ENCODE results near the gene EPHB1. TPM values are rescaled to one million over a fixed set of nuclear protein-coding genes. Genes with fewer than 3 reads are reported as not detected.

Gene EPHB1
- total RNA-seq, 1 donor from 2014 or later = 3.8 TPM

DNA sequence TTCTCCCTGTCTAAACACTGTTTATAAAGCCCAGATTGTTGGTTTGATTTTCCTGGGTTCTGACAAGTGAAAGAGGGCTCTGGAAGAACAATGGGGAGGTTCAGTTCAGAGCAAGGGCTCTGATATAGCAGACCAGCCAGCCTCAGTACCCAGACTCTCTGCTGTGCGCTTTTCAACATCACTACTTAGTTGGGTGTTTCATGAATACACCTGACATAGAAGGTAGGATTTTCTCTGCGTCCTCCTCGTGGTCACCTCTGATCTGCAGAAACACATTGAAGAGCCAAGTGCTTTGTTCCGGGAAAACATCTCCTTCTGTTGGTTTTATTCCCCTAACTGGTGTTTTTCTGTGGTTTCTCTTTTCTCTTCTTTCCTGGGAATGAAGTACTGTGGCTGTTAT, 99.5 kb downstream of the EPHB1 start:
- DNase-seq (no peak), ATAC-seq (ENCODE audit: low read depth) (no peak)
- Mint-ChIP-seq H3K4me3 (no peak overlapping the region), H3K27ac (no peak overlapping the region), H3K4me1 (no peaks in the 10 kb centered on the region), H3K36me3 (ENCODE audit: low read depth) (no peaks in the 10 kb centered on the region), H3K27me3 (peaks cover 8% of the 10 kb centered on the region), H3K9me3 (no peaks in the 10 kb centered on the region)
- TF ChIP-seq, protein P1, sequence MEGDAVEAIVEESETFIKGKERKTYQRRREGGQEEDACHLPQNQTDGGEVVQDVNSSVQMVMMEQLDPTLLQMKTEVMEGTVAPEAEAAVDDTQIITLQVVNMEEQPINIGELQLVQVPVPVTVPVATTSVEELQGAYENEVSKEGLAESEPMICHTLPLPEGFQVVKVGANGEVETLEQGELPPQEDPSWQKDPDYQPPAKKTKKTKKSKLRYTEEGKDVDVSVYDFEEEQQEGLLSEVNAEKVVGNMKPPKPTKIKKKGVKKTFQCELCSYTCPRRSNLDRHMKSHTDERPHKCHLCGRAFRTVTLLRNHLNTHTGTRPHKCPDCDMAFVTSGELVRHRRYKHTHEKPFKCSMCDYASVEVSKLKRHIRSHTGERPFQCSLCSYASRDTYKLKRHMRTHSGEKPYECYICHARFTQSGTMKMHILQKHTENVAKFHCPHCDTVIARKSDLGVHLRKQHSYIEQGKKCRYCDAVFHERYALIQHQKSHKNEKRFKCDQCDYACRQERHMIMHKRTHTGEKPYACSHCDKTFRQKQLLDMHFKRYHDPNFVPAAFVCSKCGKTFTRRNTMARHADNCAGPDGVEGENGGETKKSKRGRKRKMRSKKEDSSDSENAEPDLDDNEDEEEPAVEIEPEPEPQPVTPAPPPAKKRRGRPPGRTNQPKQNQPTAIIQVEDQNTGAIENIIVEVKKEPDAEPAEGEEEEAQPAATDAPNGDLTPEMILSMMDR (IDR thresholded peaks at IDR 0.05) = no peak
- intact Hi-C loops (cut with micrococcal nuclease) = no loop called here
- ChIA-PET POLR2A (no interaction called here), CTCF (no interaction called here)

DNA sequence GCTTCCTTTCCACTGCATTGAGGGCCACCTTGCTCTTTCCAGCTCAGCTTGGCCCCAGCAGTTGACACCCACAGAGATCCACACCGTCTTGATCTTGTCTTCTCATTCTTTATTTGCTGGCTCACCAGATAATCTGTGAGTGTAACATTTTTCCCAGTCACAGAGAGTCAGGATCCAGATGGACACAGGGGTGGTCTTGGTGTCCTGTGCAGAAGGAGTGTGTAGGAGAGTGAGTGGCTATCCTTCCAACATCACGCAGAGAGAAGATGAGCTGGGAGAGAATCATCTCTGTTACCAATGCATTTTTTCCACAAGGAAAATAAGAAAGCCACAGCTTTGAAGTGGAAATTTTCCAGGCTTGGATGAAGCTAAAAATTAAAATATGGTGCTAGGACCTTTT, 100.1 kb downstream of the EPHB1 start:
- DNase-seq (no peak), ATAC-seq (ENCODE audit: low read depth) (no peak)
- no peaks in the 10 kb centered on the region for H3K36me3 Mint-ChIP-seq (ENCODE audit: low read depth)
- H3K4me3 Mint-ChIP-seq = no peak overlapping the region
- no peaks in the 10 kb centered on the region for H3K9me3 Mint-ChIP-seq
- H3K27me3 Mint-ChIP-seq = peaks cover 8% of the 10 kb centered on the region
- ChIA-PET CTCF (no interaction called here), POLR2A (no interaction called here)
- H3K4me1 Mint-ChIP-seq = no peaks in the 10 kb centered on the region
- H3K27ac Mint-ChIP-seq = no peak overlapping the region
- intact Hi-C loops (cut with micrococcal nuclease) = no loop called here
- TF ChIP-seq, protein P1 (IDR thresholded peaks at IDR 0.05) = no peak

GRCh38 chr3:134896141-134896540, 101.1 kb downstream of the EPHB1 start:
- intact Hi-C loops (cut with micrococcal nuclease) = no loop called here
- Mint-ChIP-seq H3K4me3 (no peak overlapping the region), H3K4me1 (no peaks in the 10 kb centered on the region), H3K27ac (no peak overlapping the region), H3K9me3 (no peaks in the 10 kb centered on the region), H3K27me3 (peaks cover 8% of the 10 kb centered on the region), H3K36me3 (ENCODE audit: low read depth) (no peaks in the 10 kb centered on the region)
- TF ChIP-seq, protein P1 (IDR thresholded peaks at IDR 0.05) = no peak
- no peak for ATAC-seq (ENCODE audit: low read depth)
- CTCF ChIA-PET = no interaction called here
- POLR2A ChIA-PET = no interaction called here
- no peak for DNase-seq

GRCh38 chr3:134896696-134897095, 101.6 kb downstream of the EPHB1 start:
- ATAC-seq (ENCODE audit: low read depth) = no peak
- H3K27me3 Mint-ChIP-seq = peaks cover 8% of the 10 kb centered on the region
- POLR2A ChIA-PET = no interaction called here
- H3K27ac Mint-ChIP-seq = no peak overlapping the region
- intact Hi-C loops (cut with micrococcal nuclease) = no loop called here
- no peak for DNase-seq
- H3K4me3 Mint-ChIP-seq = no peak overlapping the region
- TF ChIP-seq, protein P1 (IDR thresholded peaks at IDR 0.05) = no peak
- CTCF ChIA-PET = no interaction called here
- no peaks in the 10 kb centered on the region for H3K36me3 Mint-ChIP-seq (ENCODE audit: low read depth)
- no peaks in the 10 kb centered on the region for H3K4me1 Mint-ChIP-seq
- no peaks in the 10 kb centered on the region for H3K9me3 Mint-ChIP-seq

DNA sequence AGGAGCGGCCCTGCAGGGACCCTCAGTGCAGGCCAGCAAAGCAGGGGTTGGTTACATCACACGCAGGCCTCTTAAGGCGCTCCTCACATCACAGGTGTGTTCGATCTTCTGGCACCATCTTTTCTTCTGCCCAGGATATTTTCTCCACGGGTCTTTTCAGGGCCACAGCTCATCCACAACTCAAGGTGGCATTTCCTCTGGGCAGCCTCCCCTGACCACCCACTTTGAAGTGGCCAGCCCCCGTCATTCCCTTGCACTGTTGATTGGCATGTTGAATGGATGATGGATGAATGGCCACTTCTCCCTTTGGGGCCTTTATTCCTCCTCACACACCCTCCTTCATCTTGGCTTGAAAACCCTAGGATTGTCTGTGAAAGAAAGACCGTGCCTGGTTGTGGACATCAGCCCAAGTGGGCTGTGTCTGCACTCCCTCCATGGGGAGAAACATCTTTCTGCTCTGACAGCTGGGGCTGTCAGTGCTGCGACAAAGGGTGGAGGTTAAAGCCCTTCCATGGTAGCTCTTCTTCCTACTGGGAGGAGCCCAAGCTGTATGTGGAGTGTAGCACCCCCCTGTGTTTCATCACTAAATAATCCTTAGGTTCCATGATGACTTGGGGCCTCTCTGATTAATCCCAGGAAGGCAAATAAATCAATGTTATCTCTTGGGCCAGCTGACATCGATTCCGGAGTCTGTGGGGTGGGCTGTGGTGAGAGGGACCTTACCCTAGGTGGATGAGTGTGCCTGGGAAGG, 102.5 kb downstream of the EPHB1 start:
- no peak for DNase-seq
- H3K27me3 Mint-ChIP-seq = peaks cover 8% of the 10 kb centered on the region
- POLR2A ChIA-PET = no interaction called here
- H3K9me3 Mint-ChIP-seq = no peaks in the 10 kb centered on the region
- no peaks in the 10 kb centered on the region for H3K36me3 Mint-ChIP-seq (ENCODE audit: low read depth)
- intact Hi-C loops (cut with micrococcal nuclease) = no loop called here
- H3K27ac Mint-ChIP-seq = no peak overlapping the region
- H3K4me1 Mint-ChIP-seq = no peaks in the 10 kb centered on the region
- no peak overlapping the region for H3K4me3 Mint-ChIP-seq
- CTCF ChIA-PET = no interaction called here
- no peak for ATAC-seq (ENCODE audit: low read depth)
- TF ChIP-seq, protein P1 (IDR thresholded peaks at IDR 0.05) = no peak
